ENCODE measurements around the gene GNG7. TPM values are rescaled to one million over a fixed set of nuclear protein-coding genes. Genes with fewer than 3 reads are reported as not detected.
"Not testable (repeated sequence)": the region's sequence is repeated elsewhere in the genome, so short reads cannot be mapped to it uniquely, and the experiment has no call there.

Gene GNG7
- total RNA-seq, 1 donor, result 0.72 TPM

- no peak for DNase-seq (ENCODE audit: insufficient read length, low spot score, missing footprints)
- no peaks in the 10 kb centered on the region for H3K9me3 ChIP-seq (ENCODE audit: low read depth, low read length)
- H3K4me2 ChIP-seq (ENCODE audit: insufficient read depth, low read length), result peak overlapping the region; percentile 78
- no peak overlapping the region for H3K27ac ChIP-seq (ENCODE audit: low read depth, low read length)
- no peaks in the 10 kb centered on the region for H3K79me2 ChIP-seq (ENCODE audit: insufficient read depth, low read length)
- H3K36me3 ChIP-seq (ENCODE audit: insufficient read depth, low read length), result no peaks in the 10 kb centered on the region
- H4K20me1 ChIP-seq (ENCODE audit: insufficient read depth, low read length), result no peaks in the 10 kb centered on the region
- no peak overlapping the region for H3K4me3 ChIP-seq (ENCODE audit: insufficient read depth, low read length)
- H3K27me3 ChIP-seq (ENCODE audit: insufficient read depth, low read length), result no peaks in the 10 kb centered on the region
- TF ChIP-seq CTCF (IDR thresholded peaks at IDR 0.05; ENCODE audit: extremely low read depth, low read depth, low read length), result no peak
- no peak overlapping the region for H2AFZ ChIP-seq (ENCODE audit: low read length)
- no peaks in the 10 kb centered on the region for H3K4me1 ChIP-seq (ENCODE audit: insufficient read depth, low read length)
Measured at GRCh38 chr19:2611483-2612464, 90.7 kb downstream of the GNG7 start.

DNA sequence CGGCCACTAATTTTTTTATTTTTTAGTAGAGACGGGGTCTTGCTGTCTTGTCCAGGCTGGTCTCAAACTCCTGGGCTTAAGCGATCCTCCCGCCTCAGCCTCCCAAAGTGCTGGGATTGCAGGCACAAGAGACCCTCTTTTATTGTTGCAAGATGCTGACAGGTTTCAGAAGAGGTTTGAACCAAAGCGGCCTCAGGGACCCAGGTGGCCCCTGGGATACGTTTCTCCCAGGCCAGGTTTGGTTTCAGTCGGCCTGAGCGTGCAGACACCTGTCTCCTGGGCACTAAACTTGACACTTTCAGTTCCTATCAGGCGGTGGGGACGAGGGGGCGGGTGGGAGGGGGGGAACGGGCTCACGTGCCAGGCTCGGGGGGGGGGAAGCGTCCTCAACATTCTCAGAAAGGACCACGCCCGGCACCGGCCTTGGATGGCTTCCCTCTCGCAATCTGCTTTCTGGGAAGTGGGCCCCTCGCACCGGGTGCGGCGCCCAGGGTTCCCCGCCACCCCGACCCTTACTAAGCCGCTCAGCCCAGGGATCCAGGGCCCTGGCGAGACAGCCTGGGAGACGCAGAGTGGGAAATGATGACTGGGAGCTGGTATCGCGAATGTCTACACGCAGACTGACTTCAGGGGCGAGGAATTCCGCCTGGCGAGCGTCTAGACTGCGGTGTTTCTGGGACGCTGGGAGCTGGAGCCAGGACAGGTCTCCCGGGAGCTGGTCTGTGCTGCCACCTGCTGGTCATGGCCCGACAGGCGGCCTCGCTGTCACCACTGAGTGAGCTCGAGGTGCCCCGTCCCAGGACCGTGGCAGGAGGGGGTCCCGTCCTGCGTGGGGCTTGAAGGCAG, 91.6 kb downstream of the GNG7 start:
- Histone ChIP-seq H3K27me3 (ENCODE audit: insufficient read depth, low read length) (no peaks in the 10 kb centered on the region), H4K20me1 (ENCODE audit: insufficient read depth, low read length) (no peaks in the 10 kb centered on the region), H3K9me3 (ENCODE audit: low read depth, low read length) (no peaks in the 10 kb centered on the region), H3K4me1 (ENCODE audit: insufficient read depth, low read length) (no peaks in the 10 kb centered on the region), H3K79me2 (ENCODE audit: insufficient read depth, low read length) (no peaks in the 10 kb centered on the region), H3K4me3 (ENCODE audit: insufficient read depth, low read length) (peak overlapping the region; percentile 57), H3K4me2 (ENCODE audit: insufficient read depth, low read length) (peak overlapping the region; percentile 78), H3K27ac (ENCODE audit: low read depth, low read length) (peak overlapping the region; percentile 75), H3K36me3 (ENCODE audit: insufficient read depth, low read length) (no peaks in the 10 kb centered on the region), H2AFZ (ENCODE audit: low read length) (peak overlapping the region; percentile 62)
- peak; percentile 98 for DNase-seq (ENCODE audit: insufficient read length, low spot score, missing footprints)
- peak; percentile 93 for TF ChIP-seq CTCF (IDR thresholded peaks at IDR 0.05; ENCODE audit: extremely low read depth, low read depth, low read length)

DNA sequence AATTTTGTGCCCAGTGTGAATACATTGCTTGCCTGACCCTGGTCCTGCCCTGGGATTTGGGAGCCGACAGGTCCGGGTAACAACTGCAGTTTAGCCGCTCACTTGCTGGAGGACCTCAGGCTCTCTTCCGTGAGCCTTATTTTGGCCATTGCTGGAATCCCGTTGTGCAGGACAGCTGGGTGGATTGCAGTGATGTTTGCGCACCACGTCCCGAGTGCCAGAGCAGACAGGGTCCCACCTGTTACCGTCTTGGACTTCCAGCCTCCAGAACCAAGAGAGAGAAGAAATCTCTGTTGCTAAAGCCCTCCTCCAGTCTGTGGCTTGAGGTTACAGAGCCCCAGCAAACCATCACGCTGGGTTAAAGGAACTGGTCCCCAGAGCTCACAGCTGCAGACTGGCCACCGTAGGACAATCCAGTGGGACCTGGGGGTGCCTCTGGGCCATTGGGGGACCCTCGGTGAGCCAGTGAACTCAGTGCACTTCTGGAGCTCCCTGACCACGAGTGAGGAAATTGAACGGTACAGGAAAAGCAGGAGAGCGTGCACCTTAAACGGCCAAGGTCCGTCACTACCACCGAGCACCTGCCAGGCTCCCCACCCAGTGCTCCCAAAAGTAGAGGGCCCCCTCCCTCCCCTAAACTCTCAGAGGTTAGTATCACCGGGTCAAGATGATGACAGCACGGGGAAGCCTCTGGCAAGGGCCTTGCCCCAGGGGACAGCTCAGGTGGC, 92.9 kb downstream of the GNG7 start:
- no peaks in the 10 kb centered on the region for H3K9me3 ChIP-seq (ENCODE audit: low read depth, low read length)
- H2AFZ ChIP-seq (ENCODE audit: low read length), result no peak overlapping the region
- no peaks in the 10 kb centered on the region for H4K20me1 ChIP-seq (ENCODE audit: insufficient read depth, low read length)
- no peak overlapping the region for H3K4me2 ChIP-seq (ENCODE audit: insufficient read depth, low read length)
- no peaks in the 10 kb centered on the region for H3K79me2 ChIP-seq (ENCODE audit: insufficient read depth, low read length)
- no peaks in the 10 kb centered on the region for H3K27me3 ChIP-seq (ENCODE audit: insufficient read depth, low read length)
- no peaks in the 10 kb centered on the region for H3K36me3 ChIP-seq (ENCODE audit: insufficient read depth, low read length)
- TF ChIP-seq CTCF (IDR thresholded peaks at IDR 0.05; ENCODE audit: extremely low read depth, low read depth, low read length), result no peak
- no peaks in the 10 kb centered on the region for H3K4me1 ChIP-seq (ENCODE audit: insufficient read depth, low read length)
- H3K27ac ChIP-seq (ENCODE audit: low read depth, low read length), result no peak overlapping the region
- no peak for DNase-seq (ENCODE audit: insufficient read length, low spot score, missing footprints)
- H3K4me3 ChIP-seq (ENCODE audit: insufficient read depth, low read length), result no peak overlapping the region

DNA sequence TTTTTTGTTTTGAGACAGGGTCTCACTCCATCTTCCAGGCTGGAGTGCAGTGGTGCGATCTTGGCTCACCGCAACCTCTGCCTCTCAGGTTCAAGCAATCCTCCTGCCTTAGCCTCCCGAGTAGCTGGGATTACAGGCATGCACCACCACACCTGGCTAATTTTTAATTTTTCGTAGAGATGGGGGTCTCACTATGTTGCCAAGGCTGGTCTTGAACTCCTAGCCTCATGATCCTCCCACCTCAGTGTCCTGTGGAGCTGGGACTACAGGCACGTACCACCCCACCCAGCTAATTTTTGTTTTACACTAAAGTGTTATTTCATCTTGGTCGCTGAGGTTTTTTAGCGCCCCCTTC, 93.5 kb downstream of the GNG7 start:
- not testable (repeated sequence) for H3K36me3 ChIP-seq (ENCODE audit: insufficient read depth, low read length); H3K4me1 ChIP-seq (ENCODE audit: insufficient read depth, low read length); H3K4me2 ChIP-seq (ENCODE audit: insufficient read depth, low read length); H3K9me3 ChIP-seq (ENCODE audit: low read depth, low read length); H3K27ac ChIP-seq (ENCODE audit: low read depth, low read length); DNase-seq (ENCODE audit: insufficient read length, low spot score, missing footprints); H3K27me3 ChIP-seq (ENCODE audit: insufficient read depth, low read length); H3K4me3 ChIP-seq (ENCODE audit: insufficient read depth, low read length); H4K20me1 ChIP-seq (ENCODE audit: insufficient read depth, low read length); H3K79me2 ChIP-seq (ENCODE audit: insufficient read depth, low read length); H2AFZ ChIP-seq (ENCODE audit: low read length)

Measured in osteoblast (primary cell).